HG03045 (cell line): ENCODE measurements around the gene ATXN10.

Experiments used
- ATAC-seq: cut with Tn5 transposase; IDR thresholded peaks from one replicate; pipeline ENCODE4 v1.9.1; 2021; ENCODE audit warnings: mild to moderate bottlenecking, moderate library complexity; ENCODE audit not compliant: unreplicated experiment

Gene ATXN10

DNA sequence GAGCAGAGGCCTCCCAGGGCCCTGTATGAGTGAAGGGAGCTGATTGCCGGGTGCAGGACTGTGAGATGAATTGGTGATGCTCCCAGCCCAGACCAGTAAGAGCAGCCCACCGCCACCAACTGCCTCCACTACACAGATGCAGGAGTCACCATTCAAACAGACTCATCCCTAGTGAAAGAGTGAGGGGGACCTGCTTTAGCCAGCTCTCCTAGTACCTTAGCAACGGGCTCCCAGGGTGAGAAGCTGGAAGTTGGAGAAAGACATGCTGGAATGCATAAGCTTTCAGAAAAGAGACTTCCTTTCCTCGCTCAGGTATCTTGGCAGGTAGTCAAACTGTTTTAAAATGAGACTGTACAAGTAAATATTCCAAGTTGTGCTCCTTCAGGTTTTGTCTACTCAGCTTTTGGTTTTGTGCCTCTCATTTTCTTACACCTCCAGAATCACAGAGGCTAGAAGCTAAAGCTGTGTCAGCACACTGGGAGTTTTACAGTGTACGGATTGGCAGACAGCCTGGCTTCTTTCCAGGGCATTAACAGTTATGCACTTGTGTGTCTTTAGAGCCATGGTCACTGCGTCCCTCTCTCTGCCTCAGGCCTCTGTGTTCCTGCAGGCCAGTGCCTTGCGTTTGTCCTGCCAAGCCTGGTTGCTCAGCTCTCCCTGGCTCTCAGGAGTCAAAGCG, 146.2 kb downstream of the ATXN10 start:
- ATAC-seq = no peak

DNA sequence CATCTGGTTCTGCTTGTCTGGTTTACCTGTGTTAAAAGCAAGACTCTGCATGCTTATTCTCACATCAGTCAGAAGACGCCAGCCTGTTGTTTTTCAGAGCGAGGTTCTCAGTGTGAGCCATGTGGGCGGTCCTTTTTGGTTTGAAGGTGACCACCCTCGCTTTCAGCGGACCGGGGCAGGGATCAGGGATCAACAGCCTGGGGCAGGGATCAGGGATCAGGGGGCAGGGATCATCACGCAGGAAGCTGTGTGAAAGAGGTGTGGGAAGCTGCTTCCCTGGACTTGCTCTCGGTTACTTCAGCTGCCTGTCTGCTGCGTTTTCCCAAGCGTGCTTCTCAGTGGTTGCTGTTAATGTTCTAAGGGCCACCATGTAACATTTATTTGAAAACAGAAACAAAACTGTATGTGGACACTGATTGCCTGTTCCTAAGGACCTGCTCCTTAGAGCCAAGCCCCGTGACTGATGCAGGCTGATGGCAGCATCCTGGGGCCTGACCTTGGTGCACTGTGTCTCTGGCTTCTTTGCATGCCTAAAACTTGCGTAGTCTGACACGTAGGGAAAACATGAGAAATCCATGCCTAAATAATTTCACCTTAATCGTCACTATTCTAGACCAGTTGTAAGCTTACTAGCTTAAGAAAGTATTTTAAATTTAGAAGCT, 146.9 kb downstream of the ATXN10 start:
- no peak for ATAC-seq

DNA sequence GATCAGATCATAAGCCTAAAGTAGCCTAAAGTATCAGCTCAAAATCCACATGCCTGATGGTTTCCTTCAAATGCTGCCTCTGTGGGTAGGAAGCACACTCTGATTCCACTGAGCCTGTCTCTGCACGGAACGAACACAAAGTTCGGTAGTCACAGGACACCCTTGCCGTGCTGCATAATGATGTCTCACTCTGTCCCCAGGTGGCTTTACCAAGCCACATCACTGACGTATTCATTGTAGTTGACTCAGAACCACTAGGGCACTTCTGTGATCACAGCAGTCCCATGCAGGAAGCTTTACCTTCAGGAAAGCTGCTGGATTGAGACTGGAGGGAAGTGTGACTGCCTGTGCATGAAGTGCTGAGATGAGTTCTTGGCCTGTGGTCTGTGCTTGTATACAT, 147.7 kb downstream of the ATXN10 start:
- ATAC-seq = no peak

DNA sequence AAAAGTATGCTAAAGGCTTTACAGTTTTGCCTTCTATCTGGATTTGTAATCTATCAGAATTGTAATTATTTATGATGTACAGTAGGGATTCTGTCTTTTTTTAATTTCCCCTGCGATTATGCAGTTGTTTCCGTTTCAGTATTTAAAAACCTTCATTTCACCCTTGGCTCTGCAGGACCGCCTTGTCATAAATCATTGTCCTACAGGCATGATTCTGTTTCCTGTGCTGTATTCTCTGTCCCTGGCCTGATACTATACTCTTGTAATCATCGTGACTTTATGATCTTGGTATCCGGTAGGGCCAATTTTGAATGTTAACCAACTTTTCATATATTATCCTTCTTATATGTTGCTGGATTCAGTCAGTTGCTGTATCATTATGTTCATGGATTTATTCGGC, 151.7 kb downstream of the ATXN10 start:
- ATAC-seq = no peak

DNA sequence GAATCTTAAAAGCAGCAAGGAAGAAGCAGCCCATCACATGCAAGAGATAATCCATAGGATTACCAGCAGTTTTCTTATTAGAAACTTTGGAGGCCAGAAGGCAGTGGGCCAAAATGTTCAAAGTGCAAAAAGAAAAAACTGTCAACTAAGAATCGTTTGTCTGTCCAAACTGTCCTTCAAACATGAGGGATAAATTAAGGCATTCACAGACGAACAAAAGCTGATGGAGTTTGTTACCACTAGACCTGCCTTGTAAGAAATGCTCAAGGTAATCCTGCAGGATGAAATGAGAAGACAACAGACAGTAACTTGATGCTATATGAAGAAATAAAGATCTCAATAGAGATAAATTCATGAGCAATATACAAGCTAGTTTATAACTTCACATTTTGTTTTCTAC, 154.9 kb downstream of the ATXN10 start:
- no peak for ATAC-seq

DNA sequence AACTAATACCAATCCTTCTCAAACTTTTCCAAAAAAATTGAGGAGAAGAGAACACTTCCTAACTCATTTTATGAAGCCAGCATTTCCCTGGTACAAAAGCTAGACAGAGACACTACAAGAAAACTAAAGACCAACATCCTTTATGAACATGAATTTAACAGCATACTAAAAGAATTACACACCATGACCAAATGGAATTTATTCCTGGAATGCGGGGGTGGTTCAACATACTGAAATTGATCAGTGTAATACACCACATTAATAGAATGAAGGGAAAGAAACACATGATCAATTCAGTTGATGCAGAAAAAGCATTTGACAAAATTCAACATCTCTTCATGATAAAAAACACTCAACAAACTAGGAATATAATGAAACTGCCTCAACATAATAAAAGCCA, 157.2 kb downstream of the ATXN10 start:
- ATAC-seq = no peak

DNA sequence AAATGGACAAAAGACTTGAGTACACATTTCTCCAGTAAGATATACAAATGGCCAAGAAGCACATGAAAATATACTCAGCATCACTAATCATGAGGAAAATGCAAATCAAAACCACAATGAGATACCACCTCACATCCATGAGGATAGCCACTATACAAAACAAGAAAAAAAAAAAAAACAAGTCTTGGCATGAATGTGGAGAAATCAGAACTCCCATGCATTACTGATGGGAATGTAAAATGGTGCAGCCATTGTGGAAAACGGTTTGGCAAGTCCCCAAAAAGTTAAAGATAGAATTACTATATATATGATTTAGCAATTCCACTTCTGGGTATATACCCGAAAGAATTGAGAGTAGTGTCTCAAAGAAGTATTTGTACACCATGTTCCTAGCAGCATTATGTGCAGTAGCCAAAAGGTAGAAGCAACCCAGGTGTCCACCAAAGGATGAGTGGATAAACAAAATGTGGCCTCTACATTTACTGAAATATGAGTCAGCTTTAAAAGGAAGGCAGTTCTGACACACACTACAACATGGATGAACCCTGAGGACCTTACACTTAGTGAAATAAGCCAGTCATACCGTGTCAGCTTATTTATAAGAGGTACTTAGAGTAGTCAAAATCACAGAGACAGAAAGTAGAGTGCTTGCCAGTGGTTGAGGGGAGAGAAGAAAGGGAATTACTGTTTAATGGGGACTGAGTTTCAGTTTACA, 159.1 kb downstream of the ATXN10 start:
- ATAC-seq = no peak

DNA sequence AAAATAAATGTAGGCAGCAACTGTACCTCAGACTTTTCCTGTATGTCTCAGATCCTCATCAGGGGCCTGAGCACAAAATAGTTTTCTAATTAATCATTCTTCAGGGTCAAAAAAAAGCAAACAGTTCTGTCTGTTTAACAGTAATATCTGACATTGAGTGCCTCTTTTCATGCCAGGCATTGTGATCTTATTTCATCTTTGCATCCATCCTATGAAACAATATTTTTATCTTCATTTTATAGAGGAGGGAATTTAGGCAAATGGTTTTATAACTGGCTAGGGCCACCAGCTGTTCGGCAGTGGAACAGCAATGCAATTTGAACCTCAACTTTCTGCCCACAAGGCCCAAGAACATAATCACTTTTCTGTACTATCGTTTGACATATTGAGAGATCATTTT, 159.8 kb downstream of the ATXN10 start:
- ATAC-seq = no peak

DNA sequence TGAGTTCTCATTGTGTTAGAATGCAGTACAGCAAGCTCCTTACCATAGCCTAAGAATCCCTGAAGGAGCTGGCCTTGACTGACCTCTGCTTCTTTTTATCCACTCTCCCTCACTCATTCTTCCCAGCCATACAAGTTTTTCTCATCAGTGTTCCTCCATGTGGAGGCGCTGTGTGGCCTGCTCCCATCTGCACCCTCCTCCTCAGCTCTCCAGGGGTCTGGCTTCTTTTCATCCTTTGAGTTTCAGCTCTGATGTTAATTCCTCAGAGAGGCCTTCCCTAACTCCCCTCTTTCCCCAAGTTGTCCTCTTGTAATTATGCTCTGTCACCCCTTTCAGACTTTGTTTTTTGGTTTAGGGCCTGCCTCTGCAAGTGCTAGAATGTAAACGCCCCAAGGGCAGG, 160.5 kb downstream of the ATXN10 start:
- no peak for ATAC-seq

DNA sequence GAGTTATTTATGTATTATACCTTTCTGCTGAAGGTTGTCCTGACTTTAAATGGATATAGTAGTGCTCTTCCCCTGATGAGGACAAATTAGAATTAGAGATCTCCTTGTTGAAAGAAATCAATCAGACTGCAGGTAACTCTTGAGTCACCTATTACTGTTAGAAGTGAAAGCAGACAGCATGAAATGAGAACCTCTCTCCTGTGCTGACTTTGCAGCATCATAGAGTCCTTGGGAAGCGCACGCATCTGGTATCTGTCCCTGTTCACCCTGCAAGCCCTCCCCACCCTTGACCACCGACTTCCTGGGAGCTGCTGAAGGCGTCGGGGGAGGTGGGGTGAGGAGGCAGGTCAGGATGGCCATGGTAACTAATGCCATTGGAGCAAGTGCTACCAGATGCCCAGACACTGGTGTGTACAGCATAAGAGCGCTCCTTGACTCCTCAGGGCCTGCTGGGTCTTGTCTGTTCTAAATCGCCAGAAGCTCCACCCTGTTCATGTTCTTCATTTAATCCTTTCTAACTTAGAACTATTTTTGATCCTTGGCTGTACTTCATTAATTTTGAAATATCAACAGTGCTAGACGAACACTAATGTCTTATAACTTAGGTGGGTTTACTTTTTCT, 161.4 kb downstream of the ATXN10 start:
- ATAC-seq = no peak

DNA sequence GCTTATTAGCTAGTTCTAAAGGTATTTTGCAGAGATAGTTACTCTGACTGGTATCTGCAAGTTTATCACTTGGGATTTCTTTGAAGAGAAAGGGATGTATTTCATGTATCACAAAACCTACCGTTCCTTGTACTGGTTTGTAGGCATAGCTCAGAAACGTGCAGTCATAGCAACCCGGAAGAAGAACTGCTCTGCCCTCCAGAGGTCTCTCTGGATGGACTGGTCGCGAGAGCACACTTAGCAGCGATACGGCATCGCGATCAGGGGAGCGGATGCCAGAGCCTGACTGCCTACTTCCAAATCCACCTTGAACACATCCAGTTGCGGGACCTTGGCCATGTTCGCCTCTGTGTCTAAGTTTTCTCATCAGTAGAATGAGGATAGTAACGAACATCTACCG, 162.0 kb downstream of the ATXN10 start:
- no peak for ATAC-seq

DNA sequence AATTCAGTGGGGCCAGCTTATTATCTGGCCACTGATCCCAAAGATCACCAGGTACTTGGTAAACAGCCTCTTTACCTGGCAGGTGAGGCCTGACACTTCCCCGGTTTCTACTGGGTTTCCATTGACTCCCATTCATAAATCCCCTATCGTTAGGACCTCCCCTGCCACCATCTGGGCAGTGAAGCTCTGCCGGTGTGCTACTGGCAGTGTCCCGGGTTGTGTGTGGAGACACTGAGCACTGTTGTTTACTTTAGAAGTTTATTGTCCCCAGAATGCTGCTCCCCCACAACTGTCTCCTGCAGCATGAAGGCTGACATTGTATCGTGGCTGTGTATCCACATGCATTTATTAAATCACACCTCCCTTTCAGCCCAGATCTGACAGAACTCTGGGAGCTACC, 162.6 kb downstream of the ATXN10 start:
- no peak for ATAC-seq

DNA sequence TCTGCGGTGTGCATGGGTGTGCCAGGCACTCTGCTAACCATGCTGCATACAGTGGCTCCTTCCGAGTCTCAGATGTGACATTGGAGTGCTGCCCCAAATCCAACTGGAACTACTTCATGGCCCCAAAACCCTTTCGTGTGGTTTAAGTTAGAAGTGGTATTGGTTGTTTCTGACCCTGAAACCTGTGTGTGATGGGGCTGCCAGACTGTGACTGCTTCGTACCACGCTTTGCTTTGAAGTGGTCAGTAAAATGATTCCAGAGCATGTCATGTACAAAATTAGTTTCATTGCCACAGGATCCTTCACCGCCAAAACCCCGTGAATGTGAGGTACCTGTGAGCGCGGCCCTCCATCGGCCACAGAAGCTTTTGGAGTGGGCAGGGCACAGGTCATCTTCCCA, 163.2 kb downstream of the ATXN10 start:
- ATAC-seq = no peak

DNA sequence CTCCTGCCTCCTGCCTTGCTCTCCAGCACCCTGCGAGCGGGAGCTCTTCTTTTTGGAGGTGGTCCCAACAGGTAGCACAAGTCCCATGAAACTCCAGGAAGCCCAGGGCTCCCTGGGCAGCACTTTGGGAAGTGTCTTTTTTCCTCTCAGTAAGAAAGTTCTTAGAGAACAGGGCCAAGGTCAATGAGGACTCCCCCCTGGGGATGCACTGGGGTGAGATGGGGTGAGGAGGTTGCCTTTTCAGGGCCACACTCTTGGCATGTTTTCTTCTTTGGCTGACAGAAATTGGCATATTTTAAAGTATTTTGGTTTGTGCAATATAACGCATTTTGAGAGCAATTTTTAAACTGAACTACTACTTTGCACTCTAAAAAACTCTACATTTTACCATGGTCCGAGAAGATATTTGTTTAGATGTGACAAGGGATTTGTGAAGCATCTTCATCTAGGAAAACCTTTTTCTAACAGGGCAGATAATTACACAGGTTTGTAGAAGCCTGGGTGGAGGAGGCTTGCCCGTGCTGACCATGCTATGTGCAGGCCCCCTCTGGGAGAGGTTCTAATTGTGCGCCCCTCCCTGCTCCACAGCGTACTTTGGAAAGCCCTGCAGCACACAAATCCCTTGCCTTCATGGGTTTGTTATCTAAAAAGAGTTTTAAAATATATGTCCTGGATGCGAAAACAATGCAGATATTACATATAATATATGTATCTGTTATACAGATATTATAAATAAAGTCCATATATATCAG, 165.0 kb downstream of the ATXN10 start:
- no peak for ATAC-seq

DNA sequence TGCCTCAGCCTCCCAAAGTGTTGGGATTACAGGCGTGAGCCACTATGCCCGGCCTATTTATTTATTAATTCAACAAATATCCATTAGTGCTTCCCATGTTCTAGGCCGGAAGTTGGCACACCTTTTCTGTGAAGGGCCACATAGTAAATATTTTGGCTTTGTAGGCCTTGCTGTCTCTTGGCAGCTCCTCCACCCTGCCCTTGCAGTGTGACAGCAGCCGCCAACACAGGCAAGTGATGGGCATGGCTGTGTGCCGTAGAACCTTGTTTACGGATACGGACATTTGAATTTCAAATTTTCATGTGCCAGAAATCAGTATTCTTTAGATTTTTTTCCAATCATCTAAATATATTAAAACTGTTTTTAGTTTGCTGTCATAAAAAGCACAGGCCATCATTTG, 165.9 kb downstream of the ATXN10 start:
- no peak for ATAC-seq

DNA sequence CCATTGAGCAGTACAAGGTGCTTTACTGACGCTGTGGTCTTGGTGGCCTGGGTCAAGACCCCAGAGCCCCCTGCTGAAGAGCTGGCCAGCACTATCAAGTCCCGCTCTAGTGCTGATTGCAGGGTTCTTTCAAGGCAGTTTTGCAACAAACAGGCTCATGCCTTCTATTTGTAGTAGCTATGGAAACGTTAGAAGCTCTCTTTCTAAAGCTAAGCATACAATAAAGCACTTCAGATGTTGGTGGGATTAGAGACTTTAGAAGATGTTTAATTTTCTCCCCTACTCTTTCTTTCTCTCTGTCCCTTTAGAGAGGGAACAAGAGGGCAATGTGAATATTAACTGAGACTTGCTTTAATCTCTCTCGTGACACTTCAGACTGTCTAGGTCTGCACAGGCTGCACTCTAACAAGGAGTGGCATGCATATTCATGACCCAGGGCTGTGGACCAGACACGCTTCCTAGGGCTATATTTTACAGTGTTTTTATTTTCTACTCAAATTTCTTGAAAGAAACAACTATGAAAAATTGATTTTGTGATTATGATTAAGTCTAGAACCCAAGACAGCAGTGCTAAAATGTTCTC, 166.8 kb downstream of the ATXN10 start:
- ATAC-seq = no peak

DNA sequence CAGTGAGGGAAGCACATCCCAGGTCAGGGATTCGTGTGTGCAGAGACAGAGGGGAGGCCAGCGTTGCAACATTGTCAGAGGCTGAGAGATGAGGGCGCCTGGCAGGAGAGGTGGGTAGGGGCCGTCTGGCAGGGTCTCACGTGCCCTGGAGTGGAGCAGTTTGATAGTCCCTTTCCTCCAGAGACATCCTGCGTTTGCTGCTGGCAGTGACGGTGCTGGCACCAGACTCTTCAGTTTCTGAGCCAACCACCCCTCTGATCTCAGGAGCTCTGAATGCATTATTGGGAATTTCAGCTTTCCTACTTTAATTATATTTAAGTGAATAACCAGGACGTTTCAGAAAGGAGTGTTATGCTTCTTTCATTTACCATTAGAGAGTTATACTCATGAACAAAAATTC, 168.8 kb downstream of the ATXN10 start:
- no peak for ATAC-seq

DNA sequence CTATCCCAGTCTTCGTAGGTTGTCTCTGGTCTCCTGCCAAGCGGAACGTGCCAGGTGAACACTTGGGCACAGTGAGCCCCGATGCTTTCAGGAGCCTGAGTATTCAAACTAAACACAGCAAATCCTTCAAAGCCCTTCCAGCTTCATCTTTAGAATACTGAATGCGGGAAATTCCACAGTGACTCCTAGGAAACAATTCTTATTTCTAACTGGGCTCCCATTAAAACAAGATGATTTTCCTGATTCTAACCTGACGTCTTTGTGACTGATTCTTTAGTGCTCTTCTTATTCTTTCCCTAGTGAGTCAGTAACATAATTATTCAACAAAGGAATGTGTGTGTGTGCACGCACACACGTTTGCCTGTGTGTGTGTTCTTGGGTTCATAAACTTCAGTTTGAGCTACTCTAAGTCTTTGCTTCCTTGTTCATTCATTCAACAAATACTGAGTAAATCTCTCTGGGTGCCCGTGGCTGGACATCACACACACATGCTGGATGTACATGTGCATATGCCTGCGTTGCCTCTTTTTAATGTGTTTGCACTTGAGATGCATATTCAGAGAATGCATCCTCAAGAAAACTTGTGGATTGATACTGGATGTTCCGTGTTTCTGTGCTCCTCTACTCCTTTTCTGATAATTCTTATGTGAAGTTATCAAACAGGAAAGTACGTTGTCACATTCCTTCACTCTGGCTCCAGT, 170.8 kb downstream of the ATXN10 start:
- ATAC-seq = no peak

DNA sequence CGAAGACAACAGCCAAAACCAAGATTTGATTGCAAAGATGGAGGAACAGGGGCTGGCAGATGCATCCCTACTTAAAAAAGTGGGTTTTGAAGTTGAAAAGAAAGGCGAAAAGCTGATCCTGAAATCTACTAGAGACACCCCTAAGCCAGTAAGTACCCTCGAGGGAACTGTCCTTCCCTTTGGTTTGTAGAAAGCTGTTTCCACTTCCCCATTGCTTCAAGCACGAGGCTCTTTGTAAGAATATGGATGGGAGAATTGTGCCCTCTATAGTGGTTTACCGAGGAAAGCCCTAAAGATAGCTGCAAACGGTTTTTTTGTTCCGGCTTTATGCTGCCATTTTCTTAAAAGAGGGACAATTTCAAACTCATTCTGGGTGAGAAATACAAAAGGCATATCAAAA, 171.4 kb downstream of the ATXN10 start:
- ATAC-seq = no peak

DNA sequence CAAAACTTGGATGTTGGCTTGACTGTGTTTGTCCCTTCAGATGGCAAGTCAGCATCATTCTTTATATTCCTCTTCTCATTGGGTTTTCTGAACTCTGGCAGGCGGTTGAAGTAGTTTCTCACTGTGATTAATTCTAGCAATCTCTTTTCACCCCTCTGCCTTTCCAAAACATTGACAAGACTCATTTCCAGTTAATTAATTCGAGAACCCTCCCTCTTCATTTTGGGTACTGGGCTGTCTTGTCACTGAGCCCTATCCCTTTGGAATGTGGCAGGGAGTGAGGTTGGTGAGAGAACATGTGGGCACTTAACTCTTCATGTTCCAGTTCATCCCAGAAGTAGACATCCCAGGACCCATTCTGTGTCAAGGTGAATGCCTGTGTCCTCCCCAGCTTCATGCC, 172.4 kb downstream of the ATXN10 start:
- no peak for ATAC-seq
